GM10248 (cell line): ENCODE measurements around the gene PON2.

ENCODE experiments used
- CTCF ChIA-PET: fragments of 300-600 bp; sonication (Branson Sonifier 250); formaldehyde crosslinking; extraction: SDS; loops from one replicate; lab custom pipeline; 2021; ENCODE audit warnings: antibody characterized with exemption; lab: Yijun Ruan, JAX
- POLR2A ChIA-PET: fragments of 350-650 bp; sonication (Branson Sonifier 250); formaldehyde crosslinking; extraction: SDS; loops from one replicate; lab custom pipeline; 2020; ENCODE audit warnings: antibody characterized with exemption; lab: Yijun Ruan, JAX
- DNase-seq: peaks from one replicate; pipeline ENCODE4 v3.0.0; 2012; ENCODE audit errors: extremely low spot score
- TF ChIP-seq, protein P1 (sequence below): IDR thresholded peaks from 2 replicates; pipeline ENCODE4 v1.5.1; 2012; ENCODE audit warnings: mild to moderate bottlenecking, low read depth; ENCODE audit errors: extremely low read depth, missing control alignments, control extremely low read depth

PON2 gene

DNA sequence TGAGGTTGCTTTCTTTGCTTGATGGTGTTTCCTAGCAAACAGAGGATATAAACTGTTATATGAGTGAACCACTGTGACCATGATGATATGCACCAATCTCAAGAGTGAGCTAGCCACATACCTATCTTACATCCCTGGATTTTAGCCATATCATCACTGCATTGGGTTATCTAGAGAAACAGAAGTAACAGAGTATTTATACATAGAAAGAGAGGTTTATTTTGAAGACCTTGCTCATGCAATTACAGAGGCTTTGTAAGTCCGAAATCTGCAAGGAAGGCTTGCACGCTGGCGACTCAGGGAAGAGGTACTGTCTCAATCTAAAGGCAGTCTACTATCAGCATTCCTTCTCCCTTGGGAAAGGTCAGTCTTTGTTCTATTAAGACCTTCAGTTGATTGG lies 11.8 kb upstream of the PON2 start:
- TF ChIP-seq, protein P1, sequence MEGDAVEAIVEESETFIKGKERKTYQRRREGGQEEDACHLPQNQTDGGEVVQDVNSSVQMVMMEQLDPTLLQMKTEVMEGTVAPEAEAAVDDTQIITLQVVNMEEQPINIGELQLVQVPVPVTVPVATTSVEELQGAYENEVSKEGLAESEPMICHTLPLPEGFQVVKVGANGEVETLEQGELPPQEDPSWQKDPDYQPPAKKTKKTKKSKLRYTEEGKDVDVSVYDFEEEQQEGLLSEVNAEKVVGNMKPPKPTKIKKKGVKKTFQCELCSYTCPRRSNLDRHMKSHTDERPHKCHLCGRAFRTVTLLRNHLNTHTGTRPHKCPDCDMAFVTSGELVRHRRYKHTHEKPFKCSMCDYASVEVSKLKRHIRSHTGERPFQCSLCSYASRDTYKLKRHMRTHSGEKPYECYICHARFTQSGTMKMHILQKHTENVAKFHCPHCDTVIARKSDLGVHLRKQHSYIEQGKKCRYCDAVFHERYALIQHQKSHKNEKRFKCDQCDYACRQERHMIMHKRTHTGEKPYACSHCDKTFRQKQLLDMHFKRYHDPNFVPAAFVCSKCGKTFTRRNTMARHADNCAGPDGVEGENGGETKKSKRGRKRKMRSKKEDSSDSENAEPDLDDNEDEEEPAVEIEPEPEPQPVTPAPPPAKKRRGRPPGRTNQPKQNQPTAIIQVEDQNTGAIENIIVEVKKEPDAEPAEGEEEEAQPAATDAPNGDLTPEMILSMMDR = no peak
- POLR2A ChIA-PET = no interaction called here
- DNase-seq = no peak
- CTCF ChIA-PET = interaction anchor here (0.7 to 2.5 kb wide), 4 partner anchors 9 to 65 kb away, joined by 3 to 13 read pairs (median 4); partner anchors contain the start of gene PON2

DNA sequence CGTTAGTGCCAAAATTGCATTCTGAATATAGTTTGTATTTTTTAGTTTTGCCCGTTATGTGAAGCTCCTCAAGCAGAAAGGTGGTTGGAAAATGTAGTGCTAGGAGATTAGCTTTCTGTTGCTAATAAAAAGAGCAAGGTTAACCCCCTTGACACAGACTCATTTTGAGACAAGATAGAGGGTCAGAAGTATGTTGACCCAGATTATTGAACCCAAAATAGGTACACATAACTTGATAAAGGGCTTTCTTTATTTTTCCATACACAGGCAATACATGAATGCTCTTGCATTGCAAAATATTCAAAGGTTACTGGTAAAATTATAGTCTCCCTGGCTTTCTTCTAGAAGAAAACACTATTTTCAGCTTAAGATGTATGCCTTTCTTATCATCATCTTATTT lies 10.0 kb upstream of the PON2 start:
- DNase-seq = no peak
- ChIA-PET CTCF (interaction anchor here (1.0 to 2.9 kb wide), 4 partner anchors 9 to 67 kb away, joined by 3 to 13 read pairs (median 7); partner anchors contain the start of gene PON2), POLR2A (no interaction called here)
- TF ChIP-seq, protein P1 = no peak

DNA sequence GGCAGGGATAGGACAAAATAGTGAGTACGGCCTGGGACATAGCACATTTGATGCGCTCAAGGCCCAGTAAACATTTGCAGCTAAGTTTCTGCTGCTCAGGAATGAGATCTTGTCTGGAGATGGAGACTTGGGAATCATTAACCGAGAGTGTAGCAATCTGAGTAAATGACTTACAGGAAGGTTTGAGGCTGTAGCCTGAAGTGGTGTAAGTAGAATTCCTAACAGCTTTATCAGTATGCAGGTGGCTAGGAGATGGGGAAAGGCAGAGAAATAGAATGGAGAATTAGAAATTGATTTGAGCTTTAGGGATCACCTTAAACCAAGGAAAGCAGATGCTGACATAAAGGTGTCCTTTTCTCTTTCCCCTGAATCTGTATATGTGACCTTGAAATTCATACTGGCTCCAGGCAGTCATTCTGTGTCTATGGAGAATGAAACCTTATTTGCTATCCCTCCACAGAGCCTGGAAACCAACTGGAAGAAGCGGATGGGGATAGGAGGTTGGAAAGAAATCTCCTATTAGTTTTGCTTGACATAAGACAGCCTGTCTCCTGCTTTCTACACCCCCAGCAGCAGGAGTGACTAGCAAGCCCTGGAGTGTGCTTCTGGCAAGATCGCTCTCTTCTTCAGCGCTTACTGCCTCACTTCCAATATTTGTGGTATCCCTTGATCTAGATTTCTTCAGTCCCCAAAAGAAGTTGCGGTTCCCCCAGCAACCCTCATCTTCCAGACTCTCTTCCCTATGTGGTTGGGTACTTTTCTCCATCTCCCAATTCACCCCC lies 6.4 kb upstream of the PON2 start:
- TF ChIP-seq, protein P1 = no peak
- ChIA-PET POLR2A (no interaction called here), CTCF (interaction anchor here (1.1 kb wide), 1 partner anchor 36 kb away, joined by 3 read pairs; no protein-coding TSS in a partner anchor)
- DNase-seq = no peak

DNA sequence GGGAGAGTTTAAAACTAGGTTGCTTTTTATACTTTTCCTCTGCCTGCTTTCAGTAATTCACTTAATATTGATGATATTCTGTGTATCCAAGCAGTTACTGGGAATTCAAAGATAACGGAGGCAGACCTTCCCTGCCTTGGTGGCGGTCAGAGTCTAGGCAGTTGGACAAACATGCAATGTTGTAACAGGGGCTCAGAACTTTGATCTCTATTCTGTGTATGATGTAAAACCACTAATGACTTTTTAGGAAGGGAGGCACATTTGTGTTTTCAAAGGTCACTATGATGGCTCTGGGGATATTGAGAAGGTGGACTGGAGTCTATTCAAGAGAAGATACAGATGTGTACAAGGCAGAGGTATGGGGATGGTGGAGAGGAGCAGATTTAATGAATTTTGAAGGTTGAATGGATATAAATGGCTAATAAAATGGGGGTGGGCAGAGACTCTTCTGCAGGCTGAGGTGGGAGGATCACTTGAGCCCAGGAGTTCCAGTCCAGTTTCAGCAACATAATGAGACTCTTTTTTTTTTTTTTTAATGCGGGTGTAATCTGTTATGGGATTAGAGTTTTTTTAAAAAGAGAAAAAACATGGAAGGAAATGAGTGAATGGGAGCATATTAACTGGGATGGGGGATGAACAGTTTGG lies 5.7 kb upstream of the PON2 start:
- ChIA-PET POLR2A (no interaction called here), CTCF (no interaction called here)
- no peak for DNase-seq
- TF ChIP-seq, protein P1 = no peak

DNA sequence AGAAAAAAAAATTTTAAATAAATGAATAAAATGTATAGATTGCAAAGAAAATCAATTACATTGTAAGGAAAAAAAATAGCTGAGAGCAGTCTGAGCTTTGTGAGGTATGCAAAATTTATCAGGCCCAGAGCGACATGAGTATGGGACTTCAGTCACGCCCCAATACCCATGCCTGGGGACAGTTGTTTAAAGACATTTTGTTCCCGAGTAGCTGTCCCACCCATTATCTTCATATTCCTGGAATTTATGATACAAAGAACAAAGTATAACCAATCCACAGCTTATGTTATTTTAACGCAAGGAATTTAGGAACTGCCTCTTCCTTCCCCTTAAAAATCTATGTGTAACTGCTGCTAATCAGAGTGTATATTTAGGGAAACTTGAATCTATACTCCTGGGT lies 1.6 kb upstream of the PON2 start:
- POLR2A ChIA-PET = no interaction called here
- TF ChIP-seq, protein P1 = no peak
- CTCF ChIA-PET = interaction anchor here (0.7 to 2.5 kb wide), 5 partner anchors 9 to 75 kb away, joined by 3 to 13 read pairs (median 3); no protein-coding TSS in a partner anchor

DNA sequence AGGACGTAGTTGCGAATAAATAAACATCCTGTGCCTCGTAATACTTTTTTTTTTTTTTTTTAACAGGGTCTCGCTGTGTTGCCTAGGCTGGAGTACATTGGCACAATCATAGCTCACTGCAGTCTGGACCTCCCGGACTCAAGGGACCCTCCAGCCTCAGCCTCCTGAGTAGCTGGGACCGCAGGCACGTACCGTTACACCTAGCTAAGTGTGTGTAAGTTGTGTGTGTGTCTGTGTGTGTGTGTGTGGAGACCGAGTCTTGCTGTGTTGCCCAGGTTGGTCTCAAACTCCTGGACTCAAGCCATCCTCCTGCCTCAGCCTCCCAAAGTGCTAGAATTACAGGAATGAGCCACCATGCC lies 573 bp upstream of the PON2 start:
- CTCF ChIA-PET = interaction anchor here (1.1 to 2.5 kb wide), 5 partner anchors 10 to 43 kb away, joined by 3 to 13 read pairs (median 5); no protein-coding TSS in a partner anchor
- DNase-seq = no peak
- TF ChIP-seq, protein P1 = no peak
- POLR2A ChIA-PET = interaction anchor here (0.7 kb wide), 1 partner anchor 14 kb away, joined by 3 read pairs; no protein-coding TSS in a partner anchor

More for the DNA sequence above, 1.6 kb upstream of the PON2 start:
- no peak for DNase-seq
